Measurements from ENCODE around the gene MFSD1.

- no peak for TF ChIP-seq CTCF (IDR thresholded peaks at IDR 0.05)
- TF ChIP-seq POLR2A (IDR thresholded peaks at IDR 0.05): no peak
Observed at GRCh38 chr3:158831861-158832260, 30.0 kb downstream of the MFSD1 start.

Measured in thyroid gland (tissue), 4 donors.